C4-2B (cell line): Measurements from ENCODE around the gene RAB26.

Experiments used
- H3K27ac ChIP-seq: fragments of 450-650 bp; 2 replicates; pipeline ENCODE4 v1.5.1; 2017
- ZFX ChIP-seq: fragments of 450-650 bp; IDR thresholded peaks from 2 replicates; pipeline ENCODE4 v1.6.1; 2017
- TF ChIP-seq, protein P1 (sequence below): fragments of 450-650 bp; conservative IDR thresholded peaks from 2 replicates; pipeline ENCODE4 v1.5.1; 2017; ENCODE audit warnings: mild to moderate bottlenecking

Gene RAB26

DNA sequence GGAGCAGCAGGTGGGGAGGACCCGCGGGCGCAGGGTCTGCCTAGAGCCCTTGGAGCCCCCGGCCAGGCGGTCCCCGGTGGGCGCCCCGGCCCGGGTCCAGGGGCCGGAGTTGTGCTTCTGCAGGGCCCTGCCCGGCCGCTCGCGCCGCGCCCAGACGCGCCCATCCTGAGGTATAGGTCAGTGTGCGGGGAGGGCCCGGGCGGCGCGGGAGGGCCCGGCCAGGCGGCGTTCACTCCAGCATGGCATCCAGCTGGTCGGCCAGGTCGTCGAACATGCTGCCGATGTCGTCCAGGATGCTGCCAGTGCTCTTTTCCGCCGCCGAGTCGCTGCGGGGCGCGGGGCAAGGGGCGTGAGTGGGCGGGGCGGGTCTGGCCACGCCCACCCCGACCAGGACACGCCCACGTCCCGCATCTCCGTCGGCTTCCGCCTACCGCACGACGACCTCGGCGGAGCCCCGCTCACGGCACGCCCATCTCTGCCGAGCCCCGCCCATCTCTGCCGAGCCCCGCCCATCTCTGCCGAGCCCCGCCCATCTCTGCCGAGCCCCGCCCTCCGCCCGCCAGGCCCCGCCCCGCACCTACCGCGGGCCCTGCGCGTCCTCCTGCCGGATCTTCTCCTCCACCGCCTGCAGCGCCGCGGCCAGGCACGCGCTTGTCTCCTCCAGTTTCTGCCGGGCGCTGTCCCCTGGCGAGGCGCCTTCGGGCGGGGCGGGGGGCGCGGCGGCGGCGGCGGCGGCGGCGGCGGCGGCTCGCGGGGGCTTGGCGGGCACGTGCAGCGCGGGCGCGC is 30.1 kb downstream of the RAB26 start:
- TF ChIP-seq ZFX: no peak
- TF ChIP-seq, protein P1, sequence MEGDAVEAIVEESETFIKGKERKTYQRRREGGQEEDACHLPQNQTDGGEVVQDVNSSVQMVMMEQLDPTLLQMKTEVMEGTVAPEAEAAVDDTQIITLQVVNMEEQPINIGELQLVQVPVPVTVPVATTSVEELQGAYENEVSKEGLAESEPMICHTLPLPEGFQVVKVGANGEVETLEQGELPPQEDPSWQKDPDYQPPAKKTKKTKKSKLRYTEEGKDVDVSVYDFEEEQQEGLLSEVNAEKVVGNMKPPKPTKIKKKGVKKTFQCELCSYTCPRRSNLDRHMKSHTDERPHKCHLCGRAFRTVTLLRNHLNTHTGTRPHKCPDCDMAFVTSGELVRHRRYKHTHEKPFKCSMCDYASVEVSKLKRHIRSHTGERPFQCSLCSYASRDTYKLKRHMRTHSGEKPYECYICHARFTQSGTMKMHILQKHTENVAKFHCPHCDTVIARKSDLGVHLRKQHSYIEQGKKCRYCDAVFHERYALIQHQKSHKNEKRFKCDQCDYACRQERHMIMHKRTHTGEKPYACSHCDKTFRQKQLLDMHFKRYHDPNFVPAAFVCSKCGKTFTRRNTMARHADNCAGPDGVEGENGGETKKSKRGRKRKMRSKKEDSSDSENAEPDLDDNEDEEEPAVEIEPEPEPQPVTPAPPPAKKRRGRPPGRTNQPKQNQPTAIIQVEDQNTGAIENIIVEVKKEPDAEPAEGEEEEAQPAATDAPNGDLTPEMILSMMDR: no peak
- H3K27ac ChIP-seq: no peak overlapping the region

DNA sequence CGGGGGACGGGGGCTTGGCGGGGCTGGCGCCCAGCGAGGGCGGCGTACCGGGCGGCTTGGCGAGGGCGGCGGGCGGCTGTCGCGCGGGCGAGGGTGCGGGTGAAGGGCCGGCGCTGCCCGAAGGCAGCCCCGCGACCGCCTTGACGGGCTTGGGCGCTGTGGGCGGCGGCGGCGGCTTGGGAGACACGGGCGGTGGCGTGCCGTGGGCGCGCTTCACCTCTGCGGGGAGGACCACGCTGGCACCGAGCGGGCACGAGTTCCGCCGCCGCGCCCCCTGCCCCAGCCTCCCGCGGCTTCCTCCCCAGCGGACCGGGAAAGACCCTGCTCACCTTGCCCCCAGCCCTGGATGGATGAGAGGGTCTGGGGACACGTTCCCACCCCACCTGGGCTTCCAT is 30.7 kb downstream of the RAB26 start:
- no peak for TF ChIP-seq ZFX
- H3K27ac ChIP-seq: no peak overlapping the region

DNA sequence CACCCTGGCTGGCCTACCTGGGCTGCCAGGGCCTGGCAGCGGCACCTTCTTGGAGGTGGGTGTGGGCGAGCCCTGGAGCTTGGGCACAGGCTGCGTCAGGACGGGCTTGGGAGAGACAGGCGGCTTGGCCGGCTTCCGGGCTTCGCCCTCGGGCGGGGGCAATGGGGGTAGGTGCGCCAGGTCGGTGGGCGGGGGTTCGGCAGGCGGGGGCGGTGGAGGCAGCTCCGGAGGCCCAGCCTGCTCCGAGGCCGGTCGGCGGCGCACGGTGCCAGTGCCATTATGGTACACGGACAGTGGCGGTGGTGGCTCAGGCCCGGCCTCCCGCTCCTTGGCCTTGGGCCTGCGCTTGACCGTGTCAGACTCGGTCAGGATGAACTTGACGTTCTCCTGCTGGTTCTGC is 31.2 kb downstream of the RAB26 start:
- TF ChIP-seq, protein P1: no peak
- no peak for TF ChIP-seq ZFX
- H3K27ac ChIP-seq: no peak overlapping the region

DNA sequence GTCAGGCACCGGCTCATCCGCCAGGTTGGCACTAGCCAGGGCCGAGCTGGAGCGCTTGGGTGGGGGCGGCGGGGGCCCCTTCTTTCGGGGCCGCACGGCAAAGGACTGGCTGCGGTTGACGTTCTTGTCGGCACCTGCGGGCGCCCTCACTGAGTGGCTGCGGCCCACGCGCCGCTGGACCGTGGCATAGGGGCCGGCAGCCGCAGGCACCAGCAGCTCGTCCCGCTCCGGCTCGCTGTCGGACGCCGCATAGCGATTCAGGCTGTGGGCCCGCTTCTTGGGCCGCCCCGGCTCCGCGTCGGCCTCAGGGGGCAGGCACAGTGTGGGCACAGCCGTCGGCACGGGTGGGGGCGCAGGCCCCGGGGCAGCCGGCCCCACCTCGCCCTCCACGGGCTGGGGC is 32.0 kb downstream of the RAB26 start:
- no peak for TF ChIP-seq ZFX
- TF ChIP-seq, protein P1: no peak
- H3K27ac ChIP-seq: no peak overlapping the region

DNA sequence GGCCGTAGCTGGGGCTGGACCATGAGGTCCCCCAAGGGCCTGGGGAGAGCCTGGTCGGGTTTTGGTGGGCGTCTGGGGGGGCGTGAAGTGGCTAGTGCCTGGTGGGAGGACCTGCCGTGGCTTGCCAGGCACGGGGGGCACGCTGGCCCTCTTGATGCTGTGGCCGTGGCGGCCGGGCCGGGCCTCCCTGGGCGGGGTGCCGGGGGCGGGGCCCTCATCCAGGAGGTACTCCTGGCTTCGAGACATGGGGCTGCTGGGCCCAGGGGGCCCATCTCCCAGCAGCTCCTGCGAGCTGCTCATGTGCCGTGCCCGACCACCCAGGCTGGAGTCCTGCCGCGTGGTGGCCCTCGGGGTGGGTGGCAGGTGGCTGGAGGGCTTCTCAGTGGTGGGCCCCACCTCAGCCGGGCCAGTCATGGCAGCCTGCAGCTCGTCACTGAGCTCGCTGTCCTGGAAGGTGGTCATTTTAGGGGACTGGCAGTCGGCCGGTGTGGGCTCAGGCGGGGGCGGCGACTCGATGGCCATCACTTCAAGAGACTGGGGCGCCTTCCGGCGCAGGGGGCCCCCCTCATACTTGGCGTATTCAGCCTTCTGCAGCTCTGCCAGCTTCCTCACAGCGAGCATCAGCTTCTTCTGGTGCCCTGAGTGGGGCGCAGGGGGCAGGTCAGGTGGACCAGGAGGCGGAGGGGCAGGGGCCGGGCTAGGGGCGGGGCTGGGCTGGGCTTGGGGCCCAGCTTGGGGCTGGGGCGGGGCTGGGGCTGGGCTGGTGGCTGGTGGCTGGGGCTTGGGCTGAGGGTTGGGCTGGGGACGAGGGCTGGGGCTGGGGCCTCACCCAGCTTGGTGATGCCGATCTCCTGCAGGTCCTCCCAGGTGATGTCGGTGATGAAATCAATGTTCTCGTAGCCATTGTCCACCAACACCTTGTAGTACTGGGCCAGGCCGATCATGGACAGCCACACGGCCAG is 32.8 kb downstream of the RAB26 start:
- H3K27ac ChIP-seq: no peak overlapping the region
- no peak for TF ChIP-seq ZFX
- TF ChIP-seq, protein P1: no peak

DNA sequence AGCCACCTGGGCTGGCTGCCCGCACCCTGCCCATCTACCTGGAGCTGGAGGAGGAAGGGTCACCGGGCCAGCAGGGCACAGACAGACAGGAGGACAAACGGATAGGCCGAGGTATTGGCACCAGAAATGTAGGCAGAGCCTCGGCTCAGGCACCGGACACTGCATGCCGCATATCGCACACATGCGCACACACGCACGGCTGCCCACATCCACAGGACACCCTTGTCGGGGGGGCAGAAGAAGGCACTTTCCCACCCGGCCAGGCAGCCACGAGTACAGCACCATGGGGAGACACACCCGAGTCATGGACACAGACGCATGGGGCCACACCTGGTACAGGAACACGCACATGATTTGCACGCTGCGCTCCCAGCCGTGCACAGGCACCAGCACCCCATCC is 33.5 kb downstream of the RAB26 start:
- TF ChIP-seq, protein P1: no peak
- no peak for TF ChIP-seq ZFX
- no peak overlapping the region for H3K27ac ChIP-seq

DNA sequence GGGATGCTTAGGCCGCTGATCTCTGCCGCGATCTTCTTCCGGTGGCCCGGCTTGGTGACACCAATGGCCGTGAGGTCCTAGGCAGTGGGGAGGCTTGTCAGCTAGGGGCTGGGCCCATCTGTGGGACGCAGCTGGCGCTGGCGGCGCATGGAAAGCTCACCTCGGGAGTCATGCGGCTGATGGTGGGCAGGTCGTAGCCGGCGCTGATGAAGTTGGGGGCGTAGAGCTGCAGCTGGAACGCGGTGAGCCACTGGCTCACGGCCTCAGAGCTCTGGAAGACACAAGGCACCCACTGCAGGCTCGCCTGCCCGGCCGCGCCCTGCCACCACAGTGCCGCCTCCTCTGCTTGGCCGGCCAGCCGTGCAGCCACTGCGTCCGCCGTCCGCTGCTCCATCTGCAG is 35.2 kb downstream of the RAB26 start:
- H3K27ac ChIP-seq: no peak overlapping the region
- no peak for TF ChIP-seq ZFX
- TF ChIP-seq, protein P1: no peak
